K562 (cell line): ENCODE data around the gene SPDEF. TPM values are rescaled to one million over a fixed set of nuclear protein-coding genes. Genes with fewer than 3 reads are reported as not detected.

Experiments
- BMI1 ChIP-seq: fragments of 150-350 bp; IDR thresholded peaks from 2 replicates; pipeline ENCODE4 v1.6.1; 2014; ENCODE audit warnings: low read length
- CBX1 ChIP-seq: sonication (generic); IDR thresholded peaks from 2 replicates; pipeline ENCODE4 v1.6.1; 2016; ENCODE audit warnings: antibody characterized with exemption, low read depth, mild to moderate bottlenecking
- CHCHD3 ChIP-seq: fragments of 250-450 bp; sonication (Bioruptor Pico); IDR thresholded peaks from 2 replicates; pipeline ENCODE4 v2.1.2; 2022; ENCODE audit warnings: mild to moderate bottlenecking
- CXXC5 ChIP-seq: fragments of 250-450 bp; sonication (Bioruptor Pico); IDR thresholded peaks from 2 replicates; pipeline ENCODE4 v1.8.0; 2022; ENCODE audit warnings: inconsistent platforms, mild to moderate bottlenecking, moderate library complexity
- DDX20 ChIP-seq: fragments of 450-650 bp; IDR thresholded peaks from 2 replicates; pipeline ENCODE4 v1.6.1; 2016; ENCODE audit warnings: missing genetic modification characterization, low read depth, mild to moderate bottlenecking, missing compliant biosample characterization, moderate library complexity
- E2F3 ChIP-seq: fragments of 250-450 bp; sonication (Bioruptor Pico); IDR thresholded peaks from 2 replicates; pipeline ENCODE4 v1.4.0; 2020; ENCODE audit warnings: mild to moderate bottlenecking
- ELK3 ChIP-seq: fragments of 450-650 bp; formaldehyde crosslinking; IDR thresholded peaks from 2 replicates; pipeline ENCODE4 v1.4.0; 2020; ENCODE audit warnings: mild to moderate bottlenecking
- GTF2A2 ChIP-seq: IDR thresholded peaks from 2 replicates; pipeline ENCODE4 v1.6.1; 2016; ENCODE audit warnings: mild to moderate bottlenecking, missing genetic modification characterization, missing compliant biosample characterization
- HCFC1 ChIP-seq: IDR thresholded peaks from 2 replicates; pipeline ENCODE4 v1.6.1; 2012; ENCODE audit warnings: low read depth, low read length, improper control_type of control experiment
- HIVEP1 ChIP-seq: fragments of 250-450 bp; sonication (Bioruptor Pico); IDR thresholded peaks from 2 replicates; pipeline ENCODE4 v1.4.0; 2020; ENCODE audit warnings: mild to moderate bottlenecking
- HNRNPLL ChIP-seq: fragments of 200-400 bp; formaldehyde crosslinking; IDR thresholded peaks from 2 replicates; pipeline ENCODE4 v1.6.1; 2017; ENCODE audit warnings: low read length, low read depth, mild to moderate bottlenecking; ENCODE audit not compliant: poor library complexity, severe bottlenecking
- HSF4 ChIP-seq: fragments of 250-450 bp; sonication (Bioruptor Pico); IDR thresholded peaks from 2 replicates; pipeline ENCODE4 v2.1.2; 2022; ENCODE audit warnings: mild to moderate bottlenecking, moderate library complexity, borderline replicate concordance
- IRF2 ChIP-seq: sonication (generic); formaldehyde crosslinking; IDR thresholded peaks from 2 replicates; pipeline ENCODE4 v1.8.1; 2022; ENCODE audit warnings: mild to moderate bottlenecking, missing genetic modification reagents
- KDM2B ChIP-seq: fragments of 250-450 bp; sonication (Bioruptor Pico); IDR thresholded peaks from 2 replicates; pipeline ENCODE4 v1.8.0; 2021; ENCODE audit warnings: mild to moderate bottlenecking, moderate library complexity
- KDM5B ChIP-seq: fragments of 200-600 bp; sonication (generic); IDR thresholded peaks from 2 replicates; pipeline ENCODE4 v1.6.1; 2012; ENCODE audit warnings: low read depth, mild to moderate bottlenecking, moderate library complexity, low read length, control low read depth, inconsistent platforms; ENCODE audit not compliant: insufficient replicate concordance
- MCM2 ChIP-seq: fragments of 450-650 bp; IDR thresholded peaks from 2 replicates; pipeline ENCODE4 v1.6.1; 2017; ENCODE audit warnings: low read depth, mild to moderate bottlenecking
- MCM3 ChIP-seq: fragments of 450-650 bp; IDR thresholded peaks from 2 replicates; pipeline ENCODE4 v1.6.1; 2016
- MLX ChIP-seq, 2 experiments: fragments of 450-650 bp in 1 of 2; sonication (generic) in 1 of 2; formaldehyde crosslinking; conservative IDR thresholded peaks; 2 replicates each; pipeline versions ENCODE4 v1.4.0 to v1.8.1; 2020 to 2022; ENCODE audit warnings: mild to moderate bottlenecking in 1 of 2, missing genetic modification reagents in 1 of 2
- MYC ChIP-seq, 2 experiments: fragments of 250-450 bp in 1 of 2; sonication (Bioruptor Pico) in 1 of 2; IDR thresholded peaks; 2 replicates each; pipeline versions ENCODE4 v1.5.1 to v1.6.1; 2012 to 2021; ENCODE audit warnings: low read depth in 2 of 2, borderline replicate concordance in 1 of 2, improper control_type of control experiment in 1 of 2, low read length in 1 of 2, mild to moderate bottlenecking in 1 of 2, moderate library complexity in 1 of 2
- NFATC3 ChIP-seq: fragments of 450-650 bp; IDR thresholded peaks from 2 replicates; pipeline ENCODE4 v1.6.1; 2017; ENCODE audit warnings: mild to moderate bottlenecking
- NFIC ChIP-seq: fragments of 450-650 bp; IDR thresholded peaks from 2 replicates; pipeline ENCODE4 v1.6.1; 2017; ENCODE audit warnings: mild to moderate bottlenecking, inconsistent platforms
- PHF20 ChIP-seq: fragments of 450-650 bp; IDR thresholded peaks from 2 replicates; pipeline ENCODE4 v1.6.1; 2018; ENCODE audit not compliant: partially characterized antibody
- RUNX1 ChIP-seq: sonication (generic); IDR thresholded peaks from 2 replicates; pipeline ENCODE4 v1.6.1; 2016; ENCODE audit warnings: antibody characterized with exemption, low read depth
- SAFB ChIP-seq: fragments of 200-400 bp; formaldehyde crosslinking; IDR thresholded peaks from 2 replicates; pipeline ENCODE4 v1.6.1; 2017; ENCODE audit warnings: low read depth, low read length, borderline replicate concordance
- STAG1 ChIP-seq: sonication (generic); formaldehyde crosslinking; IDR thresholded peaks from 2 replicates; pipeline ENCODE4 v1.5.0; 2020; ENCODE audit warnings: missing genetic modification reagents, borderline replicate concordance
- ZKSCAN8 ChIP-seq: fragments of 200-800 bp; sonication (Bioruptor generic); IDR thresholded peaks from 2 replicates; pipeline ENCODE4 v1.6.1; 2016; ENCODE audit warnings: missing genetic modification characterization, missing compliant biosample characterization
- ZNF3 ChIP-seq: fragments of 250-450 bp; sonication (Bioruptor Pico); IDR thresholded peaks from 2 replicates; pipeline ENCODE4 v1.5.0; 2021; ENCODE audit warnings: mild to moderate bottlenecking, moderate library complexity
- ZNF41 ChIP-seq: fragments of 250-450 bp; sonication (Bioruptor Pico); conservative IDR thresholded peaks from 2 replicates; pipeline ENCODE4 v1.4.0; 2020; ENCODE audit warnings: mild to moderate bottlenecking
- ZNF444 ChIP-seq: fragments of 250-450 bp; sonication (Bioruptor Pico); IDR thresholded peaks from 2 replicates; pipeline ENCODE4 v1.4.0; 2020; ENCODE audit warnings: mild to moderate bottlenecking, moderate library complexity
- ZNF717 ChIP-seq: fragments of 250-450 bp; sonication (Bioruptor Pico); IDR thresholded peaks from 2 replicates; pipeline ENCODE4 v1.5.0; 2021
- ZNF79 ChIP-seq: fragments of 250-450 bp; sonication (Bioruptor Pico); IDR thresholded peaks from 2 replicates; pipeline ENCODE4 v1.4.0; 2020; ENCODE audit warnings: low read depth, mild to moderate bottlenecking, moderate library complexity
- polyA plus RNA-seq, 8 experiments: library from polyadenylated mRNA; depleted of rRNA in 4 of 8; stranded (reverse) in 5 of 8; unstranded in 3 of 8; fragments of >200 nt; fragmentation: Nextera tagmentation in 2 of 8; fragmentation: Illumina TruSeq in 1 of 8; extraction: Ambion mirVana in 2 of 8; extraction: Trizol in 1 of 8; gene quantifications; 2 replicates each; pipeline versions ENCODE4 v1.2.1 to v1.2.3, GENCODE V29; 2011 to 2014; ENCODE audit warnings: inconsistent platforms in 1 of 8, missing spikeins in 1 of 8
- total RNA-seq, 7 experiments: library from RNA; depleted of rRNA in 6 of 7; stranded (reverse); fragments of >200 nt in 6 of 7; fragmentation: Illumina TruSeq in 2 of 7; extraction: Trizol in 2 of 7; gene quantifications; 2 replicates each; pipeline versions ENCODE4 v1.2.1 to v1.2.3, GENCODE V29; 2011 to 2021; ENCODE audit warnings: low replicate concordance in 1 of 7

SPDEF gene
- total and polyA plus RNA-seq, 9 of the 15 experiments (the other 6 are each of a cell fraction or from before 2014, with no cell fraction given), result 0.04 to 0.12 (median 0.11) TPM; not detected in 5

- TF ChIP-seq HIVEP1 (CRISPR knock-in tag) (no peak), ZNF444 (CRISPR knock-in tag) (no peak), RUNX1 (peak; percentile 98), E2F3 (no peak), MYC (IDR thresholded peaks at IDR 0.05; ENCODE audit: low read depth, low read length) (peak; percentile 40; the same call in 1 of the 2 replicates), MYC (CRISPR knock-in tag; IDR thresholded peaks at IDR 0.05; ENCODE audit: borderline replicate concordance, low read depth) (no peak), ZNF41 (CRISPR knock-in tag) (no peak), PHF20 (no peak), ELK3 (CRISPR knock-in tag) (no peak), MLX (CRISPR knock-in tag; conservative IDR thresholded peaks at IDR 0.05) (no peak), GTF2A2 (tag) (no peak), ZKSCAN8 (peak; percentile 62; the same call in 1 of the 2 replicates), MCM2 (no peak), NFATC3 (no peak), IRF2 (no peak), CXXC5 (peak; percentile 74), HNRNPLL (peak; percentile 21), MCM3 (no peak), SAFB (no peak), KDM5B (no peak), CBX1 (peak; percentile 81), ZNF717 (CRISPR knock-in tag) (no peak), NFIC (peak; percentile 87), STAG1 (CRISPR knock-in tag) (no peak), HSF4 (CRISPR knock-in tag) (no peak), CHCHD3 (CRISPR knock-in tag) (no peak), DDX20 (no peak), ZNF3 (no peak), HCFC1 (no peak), KDM2B (peak; percentile 84; the same call in 1 of the 2 replicates), BMI1 (no peak), ZNF79 (no peak)
Measured at GRCh38 chr6:34562861-34563512, 6.9 kb upstream of the SPDEF start (continued).
